ENCODE results near the gene LRRC74A.

LRRC74A gene

DNA sequence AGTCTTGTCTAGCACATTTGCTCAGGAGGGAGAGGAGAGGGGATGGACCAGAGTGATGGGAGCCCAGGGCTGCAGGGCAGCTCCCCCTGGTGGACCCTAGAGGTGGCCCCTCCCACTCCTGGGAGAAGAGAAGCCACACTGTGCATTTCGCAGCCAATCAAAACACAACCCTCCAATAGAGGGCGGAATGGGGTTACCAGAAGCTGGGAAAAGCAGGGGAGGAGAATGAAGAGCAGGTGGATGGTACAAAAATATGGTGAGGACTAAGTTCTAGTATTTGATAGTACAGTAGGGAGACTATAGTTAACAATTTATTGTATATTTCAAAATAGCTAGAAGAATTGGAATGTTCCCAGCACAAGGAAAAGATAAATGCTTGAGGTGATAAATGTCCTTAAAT, 41.3 kb upstream of the LRRC74A start:
- peak; percentile 72 for DNase-seq
- H3K36me3 Mint-ChIP-seq = peaks cover 7% of the 10 kb centered on the region
- CTCF ChIA-PET = interaction anchor here (0.8 to 9.0 kb wide), 16 partner anchors 11 to 339 kb away, joined by 3 to 127 read pairs (median 7); partner anchors contain the start of genes ANGEL1 and VASH1
- no peaks in the 10 kb centered on the region for H3K9me3 Mint-ChIP-seq
- no peak overlapping the region for H3K27ac Mint-ChIP-seq
- no peaks in the 10 kb centered on the region for H3K27me3 Mint-ChIP-seq
- H3K4me1 Mint-ChIP-seq = peaks cover 26% of the 10 kb centered on the region
- no peak overlapping the region for H3K4me3 Mint-ChIP-seq

DNA sequence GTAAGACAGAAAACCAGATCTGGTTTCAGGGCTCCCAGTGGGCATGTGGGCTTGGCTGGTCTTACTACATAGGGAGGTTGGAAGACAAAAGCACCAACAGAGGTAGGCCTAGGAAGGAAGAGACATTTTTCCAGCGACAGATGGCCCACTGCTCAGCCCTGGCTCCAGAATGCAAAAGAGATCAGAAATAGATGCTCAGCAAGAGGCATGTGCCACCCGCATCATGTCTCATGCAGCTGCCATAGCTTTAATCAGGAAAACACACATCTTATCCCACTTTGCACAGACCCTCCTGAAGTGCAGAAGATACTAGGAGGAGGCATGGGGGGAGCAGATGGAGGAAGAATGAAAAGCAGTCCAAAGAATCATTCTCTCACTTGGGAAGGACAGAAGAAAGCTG, 39.6 kb upstream of the LRRC74A start:
- peaks cover 20% of the 10 kb centered on the region for H3K4me1 Mint-ChIP-seq
- H3K4me3 Mint-ChIP-seq = no peak overlapping the region
- H3K27ac Mint-ChIP-seq = peak overlapping the region; percentile 28
- DNase-seq = no peak
- H3K9me3 Mint-ChIP-seq = no peaks in the 10 kb centered on the region
- peaks cover 13% of the 10 kb centered on the region for H3K36me3 Mint-ChIP-seq
- CTCF ChIA-PET = interaction anchor here (0.9 to 9.0 kb wide), 2 partner anchors 19 to 78 kb away, joined by 4 to 127 read pairs; no protein-coding TSS in a partner anchor
- no peaks in the 10 kb centered on the region for H3K27me3 Mint-ChIP-seq

DNA sequence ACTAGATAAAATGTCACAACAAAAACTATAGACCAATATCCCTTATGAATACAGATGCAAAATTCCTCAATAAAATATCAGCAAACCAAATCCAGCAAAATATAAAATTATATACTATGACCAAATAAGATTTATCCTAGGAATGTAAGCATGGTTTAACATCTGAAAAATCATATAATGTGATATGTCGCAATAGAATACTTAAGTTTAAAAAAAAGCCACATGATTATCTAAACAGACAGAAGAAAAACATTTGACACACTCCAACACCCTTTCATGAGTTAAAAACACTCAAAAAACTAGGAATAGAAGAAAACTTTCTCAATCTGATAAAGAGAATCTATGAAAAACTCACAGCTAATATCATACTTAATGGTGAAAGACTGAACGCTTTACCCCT, 33.8 kb upstream of the LRRC74A start:
- CTCF ChIA-PET = no interaction called here
- H3K4me1 Mint-ChIP-seq = no peaks in the 10 kb centered on the region
- H3K27me3 Mint-ChIP-seq = no peaks in the 10 kb centered on the region
- H3K36me3 Mint-ChIP-seq = peaks cover 12% of the 10 kb centered on the region
- H3K27ac Mint-ChIP-seq = no peak overlapping the region
- H3K4me3 Mint-ChIP-seq = no peak overlapping the region
- no peak for DNase-seq
- no peaks in the 10 kb centered on the region for H3K9me3 Mint-ChIP-seq

DNA sequence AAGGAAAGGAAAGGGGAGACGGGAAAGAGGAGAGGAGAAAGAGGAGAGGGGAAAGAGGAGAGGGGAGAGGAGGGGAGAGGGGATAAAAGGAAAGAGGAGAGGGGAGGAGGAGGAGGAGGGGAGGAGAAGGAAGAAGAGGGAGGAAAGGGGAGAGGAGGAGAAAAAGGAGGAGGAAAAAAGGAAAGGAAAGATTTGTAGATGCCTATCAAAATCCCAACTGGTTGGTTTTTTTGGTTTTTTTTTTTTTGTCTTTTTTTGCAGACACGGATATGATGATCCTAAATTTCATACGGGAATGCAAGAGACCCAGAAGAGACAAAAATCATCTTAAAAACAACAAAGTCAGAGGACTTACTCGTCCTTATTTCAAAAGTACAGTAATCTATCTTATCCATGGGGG, 32.9 kb upstream of the LRRC74A start:
- CTCF ChIA-PET = no interaction called here
- peaks cover 18% of the 10 kb centered on the region for H3K36me3 Mint-ChIP-seq
- DNase-seq = no peak
- H3K27me3 Mint-ChIP-seq = no peaks in the 10 kb centered on the region
- H3K9me3 Mint-ChIP-seq = no peaks in the 10 kb centered on the region
- H3K4me3 Mint-ChIP-seq = no peak overlapping the region
- H3K4me1 Mint-ChIP-seq = no peaks in the 10 kb centered on the region
- no peak overlapping the region for H3K27ac Mint-ChIP-seq

DNA sequence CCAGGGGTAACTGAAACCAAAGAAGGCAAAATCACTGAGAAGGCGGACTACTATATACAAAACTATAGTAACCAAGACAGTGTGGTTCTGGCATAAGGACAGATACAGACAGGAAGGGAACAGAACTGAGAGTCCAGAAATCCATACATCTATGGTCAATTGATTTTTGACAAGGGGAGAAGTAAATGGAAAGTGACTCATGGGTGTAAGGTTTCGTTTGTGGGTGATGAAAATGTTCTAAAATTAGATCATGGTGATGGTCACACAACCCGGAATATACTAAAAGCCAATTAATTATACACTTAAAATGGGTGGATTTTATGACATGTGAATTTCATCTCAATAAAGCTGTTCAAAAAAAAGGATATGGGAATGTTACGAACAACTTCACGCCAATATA, 32.3 kb upstream of the LRRC74A start:
- no peak for DNase-seq
- CTCF ChIA-PET = no interaction called here
- no peaks in the 10 kb centered on the region for H3K4me1 Mint-ChIP-seq
- H3K9me3 Mint-ChIP-seq = no peaks in the 10 kb centered on the region
- no peak overlapping the region for H3K4me3 Mint-ChIP-seq
- H3K27ac Mint-ChIP-seq = no peak overlapping the region
- no peaks in the 10 kb centered on the region for H3K27me3 Mint-ChIP-seq
- peaks cover 21% of the 10 kb centered on the region for H3K36me3 Mint-ChIP-seq

DNA sequence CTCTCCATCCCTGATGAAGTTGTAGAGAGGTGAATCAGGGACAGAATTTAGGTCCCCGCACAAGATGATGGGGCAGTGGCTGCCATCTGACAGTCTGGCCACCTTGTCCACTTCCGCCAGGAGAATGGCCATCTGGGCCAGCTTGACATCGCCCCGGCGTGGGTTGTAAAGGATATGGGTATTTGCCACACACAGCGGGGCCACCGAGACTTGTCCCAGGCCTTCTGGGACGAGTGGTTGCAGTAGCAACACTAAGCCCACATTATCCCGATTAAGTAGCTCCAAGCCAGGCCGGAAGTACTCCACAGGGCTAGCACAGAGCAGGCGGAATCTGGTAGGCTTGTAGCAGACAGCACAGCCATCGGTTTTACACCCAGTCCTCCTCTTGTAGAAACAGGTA, 19.8 kb upstream of the LRRC74A start:
- Mint-ChIP-seq H3K4me3 (no peak overlapping the region), H3K4me1 (peaks cover 11% of the 10 kb centered on the region), H3K36me3 (peaks cover 40% of the 10 kb centered on the region), H3K27ac (no peak overlapping the region), H3K9me3 (no peaks in the 10 kb centered on the region), H3K27me3 (no peaks in the 10 kb centered on the region)
- CTCF ChIA-PET = interaction anchor here (1.2 to 3.6 kb wide), 4 partner anchors 20 to 264 kb away, joined by 4 to 17 read pairs (median 7); no protein-coding TSS in a partner anchor
- no peak for DNase-seq

DNA sequence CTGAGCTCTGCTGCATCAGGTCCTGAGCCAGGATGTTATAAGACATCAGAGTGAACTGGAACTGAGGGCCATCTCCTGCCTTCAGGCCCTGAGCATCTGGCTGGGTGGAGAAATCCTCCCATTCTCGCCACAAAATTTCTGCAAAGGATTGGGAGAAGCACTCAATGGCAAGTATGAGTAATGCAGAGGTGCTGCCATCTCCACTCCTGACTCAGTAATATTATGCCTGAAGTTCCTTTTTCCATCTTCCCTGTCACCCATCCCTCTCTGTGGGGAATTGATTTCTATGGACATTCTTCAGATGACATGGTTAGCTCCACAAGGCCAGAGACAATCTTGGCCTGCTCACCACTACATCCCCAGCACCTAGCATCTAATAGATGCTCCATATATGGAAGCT, 18.2 kb upstream of the LRRC74A start:
- no peak for DNase-seq
- Mint-ChIP-seq H3K9me3 (no peaks in the 10 kb centered on the region), H3K36me3 (peaks cover 31% of the 10 kb centered on the region), H3K4me1 (peaks cover 19% of the 10 kb centered on the region), H3K27me3 (no peaks in the 10 kb centered on the region), H3K27ac (no peak overlapping the region), H3K4me3 (no peak overlapping the region)
- CTCF ChIA-PET = interaction anchor here (1.1 to 3.6 kb wide), 4 partner anchors 18 to 262 kb away, joined by 4 to 17 read pairs (median 7); no protein-coding TSS in a partner anchor

DNA sequence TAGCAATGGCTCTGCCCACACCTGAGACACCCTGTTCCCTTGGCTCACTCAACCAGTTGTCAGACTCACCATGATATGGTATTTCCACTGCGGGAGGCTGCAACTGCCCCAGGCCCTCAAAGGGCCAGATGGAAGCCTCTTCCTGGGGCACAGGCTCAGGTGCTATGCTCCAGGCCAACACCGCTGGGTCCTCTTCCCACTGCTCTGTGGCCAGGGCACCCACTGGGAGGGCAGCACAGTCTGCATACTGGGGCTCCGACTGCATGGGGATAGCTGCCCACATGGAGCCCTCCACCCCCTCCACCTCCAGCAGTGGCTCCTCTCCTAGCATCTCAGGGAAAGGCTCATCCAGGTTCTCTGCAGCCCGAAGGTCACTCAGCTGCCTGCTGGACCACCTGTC, 17.2 kb upstream of the LRRC74A start:
- CTCF ChIA-PET = interaction anchor here (0.5 to 5.4 kb wide), 4 partner anchors 26 to 100 kb away, joined by 3 to 88 read pairs (median 6); no protein-coding TSS in a partner anchor
- H3K36me3 Mint-ChIP-seq = peaks cover 21% of the 10 kb centered on the region
- H3K27ac Mint-ChIP-seq = no peak overlapping the region
- H3K4me1 Mint-ChIP-seq = peaks cover 21% of the 10 kb centered on the region
- no peak overlapping the region for H3K4me3 Mint-ChIP-seq
- H3K27me3 Mint-ChIP-seq = no peaks in the 10 kb centered on the region
- no peak for DNase-seq
- H3K9me3 Mint-ChIP-seq = no peaks in the 10 kb centered on the region

DNA sequence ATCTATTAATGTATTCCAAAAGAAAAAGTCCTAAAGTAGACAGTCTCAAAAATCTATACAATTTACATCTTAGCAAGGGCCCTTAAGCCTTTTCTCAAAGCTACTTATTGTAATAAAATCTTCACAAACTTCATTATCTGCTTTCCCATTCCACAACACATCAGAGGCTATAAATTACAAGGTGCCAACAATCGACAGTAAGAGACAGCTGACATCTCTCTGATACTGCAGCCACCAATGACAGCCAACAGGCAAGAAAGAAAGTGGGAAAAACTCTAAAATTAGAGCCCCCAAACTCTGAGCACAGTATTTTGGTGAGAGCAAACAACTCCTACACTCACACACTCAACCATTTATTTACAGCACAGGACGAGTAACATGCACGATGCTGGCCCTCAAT, 15.7 kb upstream of the LRRC74A start:
- H3K4me3 Mint-ChIP-seq = peak overlapping the region; percentile 90
- DNase-seq = no peak
- H3K36me3 Mint-ChIP-seq = peaks cover 13% of the 10 kb centered on the region
- CTCF ChIA-PET = interaction anchor here (0.6 to 5.4 kb wide), 12 partner anchors 8 to 1006 kb away, joined by 3 to 88 read pairs (median 6); no protein-coding TSS in a partner anchor
- H3K4me1 Mint-ChIP-seq = peaks cover 21% of the 10 kb centered on the region
- no peaks in the 10 kb centered on the region for H3K27me3 Mint-ChIP-seq
- peak overlapping the region; percentile 71 for H3K27ac Mint-ChIP-seq
- H3K9me3 Mint-ChIP-seq = no peaks in the 10 kb centered on the region

DNA sequence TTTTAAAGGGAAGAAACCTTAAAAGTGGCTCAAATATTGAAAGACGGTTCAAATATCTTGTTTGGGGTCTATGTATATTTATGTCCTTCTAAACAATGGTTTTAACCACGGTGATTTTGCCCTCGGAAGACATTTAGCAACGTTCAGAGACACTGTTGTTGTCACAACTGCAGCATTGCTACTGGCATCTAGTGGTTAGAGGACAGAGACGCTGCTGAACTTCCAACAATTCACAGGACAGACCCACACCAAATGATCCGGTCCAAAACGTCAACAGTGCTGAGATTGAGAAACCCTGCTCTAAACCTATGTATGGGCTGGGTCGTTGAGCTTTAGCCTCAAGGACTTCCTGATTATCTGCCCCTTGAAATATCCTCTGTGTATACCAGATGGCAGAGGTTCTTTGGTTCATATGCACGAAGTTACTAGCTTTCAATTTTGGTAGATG, 15.2 kb upstream of the LRRC74A start:
- H3K4me1 Mint-ChIP-seq = peaks cover 21% of the 10 kb centered on the region
- peak overlapping the region; percentile 90 for H3K4me3 Mint-ChIP-seq
- H3K36me3 Mint-ChIP-seq = peaks cover 11% of the 10 kb centered on the region
- H3K27me3 Mint-ChIP-seq = no peaks in the 10 kb centered on the region
- CTCF ChIA-PET = interaction anchor here (0.7 to 5.4 kb wide), 17 partner anchors 8 to 566 kb away, joined by 3 to 88 read pairs (median 6); partner anchors contain the start of genes SAMD15 and TMED8
- H3K9me3 Mint-ChIP-seq = no peaks in the 10 kb centered on the region
- peak; percentile 42 for DNase-seq
- H3K27ac Mint-ChIP-seq = peak overlapping the region; percentile 71

DNA sequence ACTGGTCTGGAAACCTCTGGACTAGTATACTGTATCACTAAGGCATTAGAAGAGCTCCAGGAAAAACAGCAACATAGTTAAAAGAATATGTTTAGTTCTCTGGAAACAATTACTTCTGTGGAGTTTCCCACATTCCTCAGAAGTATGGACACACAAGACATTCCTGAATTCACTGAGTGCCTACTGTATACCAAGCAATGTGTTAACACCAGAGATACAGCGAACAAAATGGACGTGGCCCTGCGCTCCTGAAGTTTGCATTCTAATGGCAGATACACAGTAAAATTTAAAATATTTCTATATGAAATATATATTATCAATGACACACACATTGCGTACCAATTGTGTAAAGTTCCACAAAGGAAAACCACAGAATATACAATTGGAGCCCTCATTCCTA, 14.6 kb upstream of the LRRC74A start:
- CTCF ChIA-PET = interaction anchor here (0.7 to 5.4 kb wide), 18 partner anchors 9 to 566 kb away, joined by 3 to 88 read pairs (median 6); partner anchors contain the start of genes SAMD15 and TMED8
- Mint-ChIP-seq H3K27me3 (no peaks in the 10 kb centered on the region), H3K27ac (peak overlapping the region; percentile 81), H3K36me3 (peaks cover 11% of the 10 kb centered on the region), H3K4me1 (peaks cover 21% of the 10 kb centered on the region), H3K4me3 (peak overlapping the region; percentile 90), H3K9me3 (no peaks in the 10 kb centered on the region)
- DNase-seq = no peak

DNA sequence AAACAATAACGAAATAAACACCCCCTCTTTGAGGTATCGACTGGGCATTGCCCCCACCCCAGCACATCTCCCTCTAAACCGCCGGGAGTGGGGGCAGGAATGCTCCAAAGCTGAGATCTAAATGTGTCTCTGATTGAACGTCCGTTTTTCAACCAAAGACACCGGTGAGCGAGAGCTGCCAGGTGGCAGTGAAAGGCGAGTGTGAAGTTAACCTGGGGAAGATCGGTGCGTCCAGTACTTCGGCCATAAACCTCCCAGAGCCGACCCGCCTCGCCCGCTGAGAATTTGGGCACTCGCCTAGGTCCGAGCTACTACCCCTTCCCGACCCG, 14.2 kb upstream of the LRRC74A start:
- Mint-ChIP-seq H3K4me1 (peaks cover 21% of the 10 kb centered on the region), H3K27me3 (no peaks in the 10 kb centered on the region), H3K4me3 (peak overlapping the region; percentile 90), H3K9me3 (no peaks in the 10 kb centered on the region), H3K27ac (peak overlapping the region; percentile 81), H3K36me3 (peaks cover 9% of the 10 kb centered on the region)
- CTCF ChIA-PET = interaction anchor here (0.8 to 5.4 kb wide), 10 partner anchors 9 to 259 kb away, joined by 3 to 88 read pairs (median 4); no protein-coding TSS in a partner anchor
- no peak for DNase-seq

DNA sequence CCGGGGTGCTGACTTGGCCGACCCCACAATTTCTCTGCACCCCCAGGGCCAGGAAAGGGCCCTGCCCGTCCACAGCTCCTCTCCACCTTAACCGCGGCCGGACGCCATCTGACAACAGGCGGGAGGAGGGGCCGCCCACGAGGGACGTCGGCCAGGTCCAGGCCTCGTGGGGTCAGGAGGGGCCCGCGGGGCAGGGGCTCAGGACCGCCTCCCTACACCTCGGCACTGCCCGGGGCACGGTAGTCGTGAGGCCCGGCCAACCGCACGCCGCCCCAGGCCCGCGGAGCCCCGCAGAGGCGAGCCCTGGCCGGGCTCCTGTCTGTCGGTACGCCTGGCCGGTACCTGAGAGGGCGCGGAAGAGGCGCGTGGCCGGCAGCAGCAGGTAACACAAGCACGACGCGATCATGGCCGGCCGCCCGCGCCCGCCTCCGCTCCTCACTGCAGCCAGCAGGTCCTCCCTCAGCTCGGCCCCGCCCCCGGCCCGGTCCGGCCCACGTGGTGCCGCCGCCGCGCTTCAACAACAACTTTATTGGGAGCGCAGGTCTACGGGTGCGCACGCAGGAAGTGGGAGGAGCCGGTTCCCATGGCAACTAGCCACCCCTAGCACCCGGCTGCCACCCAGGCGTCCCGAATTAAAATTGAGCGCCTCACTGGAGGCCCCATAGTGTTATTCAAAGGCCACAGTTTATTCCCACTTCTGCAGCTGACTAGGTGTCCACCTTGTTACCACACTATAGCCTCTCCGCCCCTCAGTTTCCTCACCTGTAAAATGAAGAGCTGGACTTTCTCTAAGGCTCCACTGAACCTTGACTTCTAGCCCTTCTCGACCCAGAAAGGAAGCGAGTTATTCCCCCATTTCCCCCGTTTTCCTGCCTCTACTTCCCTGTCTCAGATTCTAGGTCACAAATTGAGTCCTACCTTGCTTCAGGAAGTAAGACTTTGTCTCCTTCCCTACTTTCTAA, 13.5 kb upstream of the LRRC74A start, which contains the start of gene ANGEL1:
ANGEL1 (minus strand) TSS at position 461 of the 962 bp plus-strand sequence; CDS start at position 406, 55 bp downstream.
- CTCF ChIA-PET = interaction anchor here (1.0 to 5.4 kb wide), 6 partner anchors 29 to 258 kb away, joined by 3 to 88 read pairs (median 6); no protein-coding TSS in a partner anchor

More for the DNA sequence above, 13.5 kb upstream of the LRRC74A start, which contains the start of gene ANGEL1:
- Mint-ChIP-seq H3K36me3 (peaks cover 6% of the 10 kb centered on the region), H3K4me1 (peaks cover 21% of the 10 kb centered on the region), H3K27ac (peak within 1 kb of the TSS; percentile 81), H3K27me3 (no peaks in the 10 kb centered on the region), H3K4me3 (peak within 1 kb of the TSS; percentile 90), H3K9me3 (no peaks in the 10 kb centered on the region)
- DNase-seq = peak; percentile 98
